ENCODE measurements around the gene TUBB1. TPM values are rescaled to one million over a fixed set of nuclear protein-coding genes. Genes with fewer than 3 reads are reported as not detected.

The TUBB1 gene
- total and polyA plus RNA-seq, 2 of the 4 experiments (the other 2 are of a cell fraction) = not detected

- H4K20me1 ChIP-seq (ENCODE audit: insufficient read depth, low read length) = no peaks in the 10 kb centered on the region
- no peak overlapping the region for H2BK120ac ChIP-seq (ENCODE audit: low read depth, low read length)
- no TSS peak for BruUV-seq (replicated peaks)
- H4K5ac ChIP-seq (ENCODE audit: low read depth, low read length) = no peak overlapping the region
- no peaks in the 10 kb centered on the region for H3K79me1 ChIP-seq (ENCODE audit: low read depth in 1 of 2, low read length in 2 of 2)
- TF ChIP-seq FOS (IDR thresholded peaks at IDR 0.05; ENCODE audit: low read depth, low read length) = peak; percentile 76
- TF ChIP-seq CEBPB (IDR thresholded peaks at IDR 0.05; ENCODE audit: low read depth, low read length) = no peak
- no peak for TF ChIP-seq MXI1 (IDR thresholded peaks at IDR 0.05; ENCODE audit: borderline replicate concordance, low read depth, low read length)
- no peak overlapping the region for H2AK9ac ChIP-seq (replicated peaks; ENCODE audit: low read depth, low read length, poor library complexity)
- no peak overlapping the region for H3K4me3 ChIP-seq (ENCODE audit: insufficient read depth, low read depth, low read length)
- no peak overlapping the region for H3K27ac ChIP-seq (ENCODE audit: insufficient read depth, low read length)
- no peak overlapping the region for H3K4ac ChIP-seq (ENCODE audit: low read depth, low read length)
- H2BK5ac ChIP-seq (ENCODE audit: low read depth, low read length, poor library complexity, severe bottlenecking) = no peak overlapping the region
- H2BK20ac ChIP-seq (ENCODE audit: low read depth, low read length) = no peak overlapping the region
- DNase-seq (peak; percentile 79), ATAC-seq (ENCODE audit: low read depth) (no peak)
- H4K91ac ChIP-seq (ENCODE audit: insufficient read depth, low read depth, low read length) = no peak overlapping the region
- dilution Hi-C loops (cut with HindIII; ENCODE audit: low sequenced_read_pairs, unreplicated experiment) = no loop called here
- ChIA-PET CTCF (no interaction called here), POLR2A (ENCODE audit: unreplicated experiment) (no interaction called here)
- H2AFZ ChIP-seq (replicated peaks; ENCODE audit: low read length, poor library complexity) = no peak overlapping the region
- H3K4me2 ChIP-seq (ENCODE audit: low read depth, low read length) = no peak overlapping the region
- H3K9me3 ChIP-seq (ENCODE audit: control insufficient read depth, insufficient read depth, low read length) = no peaks in the 10 kb centered on the region
- no peaks in the 10 kb centered on the region for H3K9me1 ChIP-seq (ENCODE audit: insufficient read depth, low read length)
- in situ Hi-C loops (cut with MboI; ENCODE audit: low sequenced_read_pairs) = no loop called here
- H3K27me3 ChIP-seq (ENCODE audit: control insufficient read depth, insufficient read depth, low read length) = peaks cover 20% of the 10 kb centered on the region
- no peak overlapping the region for H2AK5ac ChIP-seq (ENCODE audit: low read depth, low read length)
- intact Hi-C loops (cut with micrococcal nuclease) = no loop called here
- no peak overlapping the region for H3K23ac ChIP-seq (ENCODE audit: low read depth, low read length)
- H3K18ac ChIP-seq (ENCODE audit: low read depth, low read length) = no peak overlapping the region
- no peak overlapping the region for H3K56ac ChIP-seq (ENCODE audit: extremely low read depth, insufficient read depth, low read length)
- no peaks in the 10 kb centered on the region for H3K36me3 ChIP-seq (ENCODE audit: control insufficient read depth, insufficient read depth, low read length)
- H3K4me1 ChIP-seq (ENCODE audit: control insufficient read depth, insufficient read depth, low read length) = no peaks in the 10 kb centered on the region
- H3K9ac ChIP-seq (ENCODE audit: low read depth, low read length) = no peak overlapping the region
- no peak overlapping the region for H3K14ac ChIP-seq (replicated peaks; ENCODE audit: low read depth, low read length)
- WGBS, 2 experiments (ENCODE audit: extremely low coverage in 2 of 2, insufficient read length in 1 of 2) = 0% methylated on average over 1 of the region's 3 CpGs; no CpG with 5 or more reads in 1 of the 2 experiments
- H2BK15ac ChIP-seq (ENCODE audit: low read depth, low read length) = no peak overlapping the region
- no peak overlapping the region for H4K8ac ChIP-seq (ENCODE audit: low read depth in 2 of 2, low read length in 2 of 2)
Measured at GRCh38 chr20:59074456-59074855, 55.2 kb downstream of the TUBB1 start.

Measured in IMR-90 (cell line).